ENCODE data around the gene MUC12. TPM values are rescaled to one million over a fixed set of nuclear protein-coding genes. Genes with fewer than 3 reads are reported as not detected.
"Not testable (repeated sequence)": the region's sequence is repeated elsewhere in the genome, so short reads cannot be mapped to it uniquely, and the experiment has no call there.

Gene MUC12
- total RNA-seq, 1 experiment from 2014 or later = 11.5 TPM

DNA sequence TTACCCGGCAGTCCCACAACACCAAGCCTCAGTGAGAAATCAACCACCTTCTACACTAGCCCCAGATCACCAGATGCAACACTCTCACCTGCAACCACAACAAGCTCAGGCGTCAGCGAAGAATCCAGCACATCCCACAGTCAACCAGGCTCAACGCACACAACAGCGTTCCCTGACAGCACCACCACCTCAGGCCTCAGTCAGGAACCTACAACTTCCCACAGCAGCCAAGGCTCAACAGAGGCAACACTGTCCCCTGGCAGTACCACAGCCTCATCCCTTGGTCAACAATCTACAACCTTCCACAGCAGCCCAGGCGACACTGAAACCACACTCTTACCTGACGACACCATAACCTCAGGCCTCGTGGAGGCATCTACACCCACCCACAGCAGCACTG, 33.0 kb downstream of the MUC12 start:
- H3K4me1 Mint-ChIP-seq; H3K79me2 ChIP-seq (ENCODE audit: insufficient read depth, low read length); H3K4me3 Mint-ChIP-seq; H2AK5ac ChIP-seq (ENCODE audit: insufficient read length, low read length); H3K27me3 ChIP-seq (ENCODE audit: insufficient read depth, low read length); H2BK120ac ChIP-seq (ENCODE audit: low read depth, low read length, poor library complexity, severe bottlenecking); H4K91ac ChIP-seq (ENCODE audit: insufficient read length, low read depth, low read length); H3K9ac ChIP-seq (ENCODE audit: extremely low read depth, insufficient read length, low read length); H3K56ac ChIP-seq (ENCODE audit: insufficient read length, low read depth, low read length); H2BK20ac ChIP-seq (ENCODE audit: low read depth, low read length, poor library complexity, severe bottlenecking); H4K20me1 ChIP-seq (ENCODE audit: control insufficient read depth, insufficient read depth, insufficient read length); H2BK12ac ChIP-seq (ENCODE audit: insufficient read length, low read depth, low read length); H2BK5ac ChIP-seq (ENCODE audit: insufficient read length, low read length); H3K4ac ChIP-seq (ENCODE audit: low read depth, low read length); H3K79me1 ChIP-seq (ENCODE audit: insufficient read depth, low read depth, low read length, poor library complexity, severe bottlenecking); H3K14ac ChIP-seq (ENCODE audit: insufficient read depth, low read length); H3K18ac ChIP-seq (ENCODE audit: insufficient read length, low read depth, low read length); H3K27ac Mint-ChIP-seq; H3K4me2 ChIP-seq (ENCODE audit: insufficient read depth, insufficient read length, low read length); H3K4me1 ChIP-seq (ENCODE audit: insufficient read depth, low read length); DNase-seq; H3K23ac ChIP-seq (ENCODE audit: insufficient read length, low read depth, low read length); H3K9me3 ChIP-seq (ENCODE audit: control insufficient read depth, low read depth, low read length); H2AFZ ChIP-seq (ENCODE audit: low read length); H3K27ac ChIP-seq (ENCODE audit: insufficient read length, low read depth, low read length); H4K5ac ChIP-seq (ENCODE audit: insufficient read length, low read depth, low read length); H3K23me2 ChIP-seq (ENCODE audit: insufficient read length, low read depth, low read length, poor library complexity, severe bottlenecking); H2BK15ac ChIP-seq (ENCODE audit: low read depth, low read length); H4K8ac ChIP-seq (replicated peaks; ENCODE audit: insufficient read length, low read depth, low read length); H3K36me3 Mint-ChIP-seq (ENCODE audit: insufficient read depth in 1 of 3, low read depth in 3 of 3); H3T11ph ChIP-seq (ENCODE audit: low read length); H3K27me3 Mint-ChIP-seq (ENCODE audit: low read depth): not testable (repeated sequence)
- H3K9me3 Mint-ChIP-seq = peaks cover 10 to 22% of the 10 kb centered on the region in 2 experiments
- WGBS (ENCODE audit: extremely low coverage, insufficient read length, low lambda C conversion rate) = no CpG with 5 or more reads among the region's 8 CpGs

DNA sequence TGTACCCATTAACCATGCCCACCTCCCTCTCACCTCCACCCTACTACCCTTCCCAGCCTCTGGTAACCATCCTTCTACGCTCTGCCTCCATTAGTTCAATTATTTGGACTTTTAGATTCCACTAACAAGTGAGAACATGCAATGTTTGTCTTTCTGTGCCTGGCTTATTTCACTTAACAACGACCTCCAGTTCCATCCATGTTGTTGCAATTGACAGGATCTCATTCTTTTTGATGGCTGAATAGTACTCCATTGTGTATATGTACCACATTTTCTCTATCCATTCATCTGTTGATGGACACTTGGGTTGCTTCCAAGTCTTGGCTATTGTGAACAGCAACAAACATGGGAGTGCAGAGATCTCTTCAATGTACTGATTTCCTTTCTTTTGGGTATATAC, 38.0 kb downstream of the MUC12 start:
- H4K5ac ChIP-seq (ENCODE audit: insufficient read length, low read depth, low read length); H3K27me3 ChIP-seq (ENCODE audit: insufficient read depth, low read length); H3K4me1 ChIP-seq (ENCODE audit: insufficient read depth, low read length); H3K79me2 ChIP-seq (ENCODE audit: insufficient read depth, low read length); H2BK120ac ChIP-seq (ENCODE audit: low read depth, low read length, poor library complexity, severe bottlenecking); DNase-seq; H2BK15ac ChIP-seq (ENCODE audit: low read depth, low read length); H3K79me1 ChIP-seq (ENCODE audit: insufficient read depth, low read depth, low read length, poor library complexity, severe bottlenecking); H4K20me1 ChIP-seq (ENCODE audit: control insufficient read depth, insufficient read depth, insufficient read length); H2AK5ac ChIP-seq (ENCODE audit: insufficient read length, low read length); H3K4me1 Mint-ChIP-seq; H2BK5ac ChIP-seq (ENCODE audit: insufficient read length, low read length); H3K27ac Mint-ChIP-seq; H3K27me3 Mint-ChIP-seq (ENCODE audit: low read depth); H3K14ac ChIP-seq (ENCODE audit: insufficient read depth, low read length); H2AFZ ChIP-seq (ENCODE audit: low read length); H3K4me3 Mint-ChIP-seq; H4K8ac ChIP-seq (replicated peaks; ENCODE audit: insufficient read length, low read depth, low read length); H3K4ac ChIP-seq (ENCODE audit: low read depth, low read length); H3K9ac ChIP-seq (ENCODE audit: extremely low read depth, insufficient read length, low read length); H2BK20ac ChIP-seq (ENCODE audit: low read depth, low read length, poor library complexity, severe bottlenecking); H3T11ph ChIP-seq (ENCODE audit: low read length); H3K9me3 ChIP-seq (ENCODE audit: control insufficient read depth, low read depth, low read length); H3K23me2 ChIP-seq (ENCODE audit: insufficient read length, low read depth, low read length, poor library complexity, severe bottlenecking); H3K27ac ChIP-seq (ENCODE audit: insufficient read length, low read depth, low read length); H3K56ac ChIP-seq (ENCODE audit: insufficient read length, low read depth, low read length); H3K4me2 ChIP-seq (ENCODE audit: insufficient read depth, insufficient read length, low read length); H4K91ac ChIP-seq (ENCODE audit: insufficient read length, low read depth, low read length); H3K18ac ChIP-seq (ENCODE audit: insufficient read length, low read depth, low read length); H2BK12ac ChIP-seq (ENCODE audit: insufficient read length, low read depth, low read length); H3K23ac ChIP-seq (ENCODE audit: insufficient read length, low read depth, low read length): not testable (repeated sequence)
- peaks cover 0 to 31% (median 11%) of the 10 kb centered on the region in 3 experiments; a peak in 5 of 7 replicates for H3K36me3 Mint-ChIP-seq (ENCODE audit: insufficient read depth in 1 of 3, low read depth in 3 of 3)
- no CpG with 5 or more reads among the region's 2 CpGs for WGBS (ENCODE audit: extremely low coverage, insufficient read length, low lambda C conversion rate)
- H3K9me3 Mint-ChIP-seq = peaks cover 2 to 12% of the 10 kb centered on the region in 2 experiments; a peak in 4 of 5 replicates

All from H9 (cell line).